Activated CD8-positive, alpha-beta T cell treated with anti-CD3 and anti-CD28 coated beads for 36 hours (primary cell): ENCODE results near the gene TSC22D1. TPM values are rescaled to one million over a fixed set of nuclear protein-coding genes. Genes with fewer than 3 reads are reported as not detected.
"Not testable (repeated sequence)": the region's sequence is repeated elsewhere in the genome, so short reads cannot be mapped to it uniquely, and the experiment has no call there.

ENCODE experiments used
- ATAC-seq: fragments of 200-7000 bp; cut with Tn5 transposase; one replicate; pipeline ENCODE4 v1.10.0; 2021; ENCODE audit warnings: mild to moderate bottlenecking, moderate library complexity
- CTCF ChIA-PET: fragments of 350-600 bp; sonication (Branson Sonifier 250); formaldehyde crosslinking; loops from one replicate; lab custom pipeline; 2021; ENCODE audit warnings: antibody characterized with exemption; lab: Charles Lee
- POLR2A ChIA-PET: fragments of 350-600 bp; sonication (Branson Sonifier 250); formaldehyde crosslinking; loops from one replicate; lab custom pipeline; 2021; ENCODE audit warnings: antibody characterized with exemption; lab: Charles Lee
- DNase-seq: peaks from one replicate; pipeline ENCODE4 v3.0.0-alpha.2; 2020
- H3K27ac Mint-ChIP-seq: one replicate; pipeline ENCODE4 v1.8.0; 2021; ENCODE audit warnings: mild to moderate bottlenecking, mixed read lengths
- H3K27me3 Mint-ChIP-seq: one replicate; pipeline ENCODE4 v1.8.0; 2021; ENCODE audit warnings: mixed read lengths
- H3K36me3 Mint-ChIP-seq: one replicate; pipeline ENCODE4 v1.8.0; 2021; ENCODE audit warnings: low read depth, mixed read lengths
- H3K4me1 Mint-ChIP-seq: one replicate; pipeline ENCODE4 v1.8.0; 2021; ENCODE audit warnings: low read depth, mixed read lengths
- H3K4me3 Mint-ChIP-seq: one replicate; pipeline ENCODE4 v1.8.0; 2021; ENCODE audit warnings: mild to moderate bottlenecking, moderate library complexity, mixed read lengths
- H3K9me3 Mint-ChIP-seq: one replicate; pipeline ENCODE4 v1.8.0; 2021; ENCODE audit warnings: mixed read lengths
- intact Hi-C: fragments of 100-400 bp; cut with micrococcal nuclease; formaldehyde crosslinking; loops from one replicate; pipeline ENCODE4 v1.10.0; 2022
- total RNA-seq, 2 experiments: library from RNA; stranded (reverse); gene quantifications; one replicate each; pipeline ENCODE4 v1.2.3, GENCODE V29; 2021
- TF ChIP-seq, protein P1 (sequence below): fragments of 200-600 bp; IDR thresholded peaks from one replicate; pipeline ENCODE4 v1.8.0; 2022; ENCODE audit warnings: antibody characterized with exemption, mild to moderate bottlenecking

The TSC22D1 gene
- total RNA-seq, 2 experiments from 2014 or later, result 7.6 to 9.6 TPM

DNA sequence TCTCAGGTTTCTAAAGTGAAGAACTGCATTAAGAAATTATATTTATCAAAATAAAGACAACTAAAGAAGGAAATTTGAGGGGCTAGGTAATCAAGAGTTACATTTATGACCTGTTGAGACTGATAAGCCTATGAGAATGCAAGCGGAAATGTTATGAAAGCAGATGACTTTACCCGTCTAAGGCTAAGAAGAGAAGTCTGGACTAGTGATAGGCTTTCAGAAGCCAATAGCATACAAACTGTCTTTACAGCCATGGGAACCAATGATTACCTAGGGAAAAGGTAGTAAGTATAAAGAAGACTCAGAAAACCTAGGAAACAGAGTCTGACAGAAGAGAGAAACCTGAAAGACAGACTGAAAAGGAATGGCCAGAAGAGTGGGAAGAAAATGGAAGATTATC, 11.2 kb downstream of the TSC22D1 start:
- CTCF ChIA-PET, result interaction anchor here (2.6 kb wide), 1 partner anchor 10 kb away, joined by 13 read pairs; the partner anchor contains the start of gene TSC22D1
- ATAC-seq (no peak), DNase-seq (no peak)
- POLR2A ChIA-PET, result no interaction called here
- H3K27me3 Mint-ChIP-seq, result no peaks in the 10 kb centered on the region
- intact Hi-C loops, result no loop called here
- H3K27ac Mint-ChIP-seq, result no peak overlapping the region
- no peaks in the 10 kb centered on the region for H3K9me3 Mint-ChIP-seq
- TF ChIP-seq, protein P1, sequence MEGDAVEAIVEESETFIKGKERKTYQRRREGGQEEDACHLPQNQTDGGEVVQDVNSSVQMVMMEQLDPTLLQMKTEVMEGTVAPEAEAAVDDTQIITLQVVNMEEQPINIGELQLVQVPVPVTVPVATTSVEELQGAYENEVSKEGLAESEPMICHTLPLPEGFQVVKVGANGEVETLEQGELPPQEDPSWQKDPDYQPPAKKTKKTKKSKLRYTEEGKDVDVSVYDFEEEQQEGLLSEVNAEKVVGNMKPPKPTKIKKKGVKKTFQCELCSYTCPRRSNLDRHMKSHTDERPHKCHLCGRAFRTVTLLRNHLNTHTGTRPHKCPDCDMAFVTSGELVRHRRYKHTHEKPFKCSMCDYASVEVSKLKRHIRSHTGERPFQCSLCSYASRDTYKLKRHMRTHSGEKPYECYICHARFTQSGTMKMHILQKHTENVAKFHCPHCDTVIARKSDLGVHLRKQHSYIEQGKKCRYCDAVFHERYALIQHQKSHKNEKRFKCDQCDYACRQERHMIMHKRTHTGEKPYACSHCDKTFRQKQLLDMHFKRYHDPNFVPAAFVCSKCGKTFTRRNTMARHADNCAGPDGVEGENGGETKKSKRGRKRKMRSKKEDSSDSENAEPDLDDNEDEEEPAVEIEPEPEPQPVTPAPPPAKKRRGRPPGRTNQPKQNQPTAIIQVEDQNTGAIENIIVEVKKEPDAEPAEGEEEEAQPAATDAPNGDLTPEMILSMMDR, result no peak
- H3K4me3 Mint-ChIP-seq, result no peak overlapping the region
- H3K4me1 Mint-ChIP-seq, result peaks cover 37% of the 10 kb centered on the region
- H3K36me3 Mint-ChIP-seq, result no peaks in the 10 kb centered on the region

DNA sequence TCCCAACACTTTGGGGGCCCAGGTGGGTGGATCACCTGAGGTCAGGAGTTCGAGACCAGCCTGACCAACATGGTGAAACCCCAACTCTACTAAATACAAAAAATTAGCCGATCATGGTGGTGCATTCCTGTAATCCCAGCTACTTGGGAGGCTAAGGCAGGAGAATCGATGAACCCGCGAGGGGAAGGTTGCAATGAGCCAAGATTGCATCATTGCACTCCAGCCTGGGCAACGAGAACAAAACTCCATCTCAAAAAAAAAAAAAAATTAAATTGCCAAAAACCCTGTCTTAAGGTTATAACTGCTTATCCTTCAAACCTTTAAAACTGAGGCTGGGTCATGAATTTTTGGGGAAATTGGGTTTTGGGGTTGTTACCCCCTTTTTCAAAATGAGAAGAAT, 13.3 kb downstream of the TSC22D1 start:
- DNase-seq, POLR2A ChIA-PET, ATAC-seq, H3K9me3 Mint-ChIP-seq, H3K27me3 Mint-ChIP-seq, H3K4me3 Mint-ChIP-seq, H3K27ac Mint-ChIP-seq, H3K36me3 Mint-ChIP-seq, CTCF ChIA-PET, intact Hi-C loops: not testable (repeated sequence)
- peaks cover 20% of the 10 kb centered on the region for H3K4me1 Mint-ChIP-seq

DNA sequence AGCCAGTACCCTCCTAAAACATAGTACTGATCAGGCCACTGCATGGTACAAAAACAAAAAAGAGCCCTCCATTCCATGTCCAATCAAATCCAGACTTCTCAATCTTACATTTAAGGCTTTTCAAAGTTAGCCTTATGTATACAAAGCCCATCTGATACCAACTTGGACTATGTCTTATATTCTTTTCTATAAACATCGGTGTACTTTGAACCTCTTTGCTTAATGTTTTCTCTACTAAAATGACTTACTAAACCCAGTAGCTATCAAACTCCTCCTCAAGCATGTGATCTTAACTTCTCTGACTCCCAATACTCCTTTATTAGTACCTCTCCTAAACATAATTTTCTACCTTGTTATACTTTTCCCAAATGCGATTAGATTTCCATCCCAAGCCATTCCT, 14.8 kb downstream of the TSC22D1 start:
- ChIA-PET CTCF (no interaction called here), POLR2A (interaction anchor here (0.6 kb wide), 1 partner anchor 19 kb away, joined by 3 read pairs; no protein-coding TSS in a partner anchor)
- H3K4me3 Mint-ChIP-seq, result no peak overlapping the region
- ATAC-seq (no peak), DNase-seq (no peak)
- no peaks in the 10 kb centered on the region for H3K36me3 Mint-ChIP-seq
- H3K27ac Mint-ChIP-seq, result no peak overlapping the region
- intact Hi-C loops, result no loop called here
- TF ChIP-seq, protein P1, result no peak
- H3K9me3 Mint-ChIP-seq, result no peaks in the 10 kb centered on the region
- no peaks in the 10 kb centered on the region for H3K27me3 Mint-ChIP-seq
- peaks cover 7% of the 10 kb centered on the region for H3K4me1 Mint-ChIP-seq

DNA sequence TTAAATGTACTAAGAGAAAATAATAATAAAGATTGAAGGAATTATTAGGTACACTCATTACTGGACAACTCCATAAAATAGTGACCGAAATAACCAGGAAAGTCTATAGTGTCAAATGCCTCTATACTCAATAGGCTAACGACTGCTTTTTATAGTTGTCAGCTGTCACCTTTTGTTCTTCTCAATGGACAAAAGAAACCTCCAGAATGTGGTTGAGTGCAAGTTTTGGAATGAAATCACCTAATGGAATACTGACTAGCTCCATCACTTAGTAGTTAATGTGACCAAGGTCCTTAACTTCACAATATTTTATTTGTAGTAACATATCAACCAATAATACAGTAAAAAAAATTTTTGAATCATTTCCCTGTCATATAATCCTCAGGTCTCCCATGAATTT, 18.1 kb downstream of the TSC22D1 start:
- Mint-ChIP-seq H3K36me3 (no peaks in the 10 kb centered on the region), H3K4me3 (no peak overlapping the region), H3K9me3 (no peaks in the 10 kb centered on the region), H3K4me1 (no peaks in the 10 kb centered on the region), H3K27me3 (no peaks in the 10 kb centered on the region), H3K27ac (no peak overlapping the region)
- CTCF ChIA-PET, result no interaction called here
- intact Hi-C loops, result no loop called here
- POLR2A ChIA-PET, result interaction anchor here (1.2 kb wide), 1 partner anchor 18 kb away, joined by 3 read pairs; the partner anchor contains the start of gene TSC22D1
- DNase-seq (no peak), ATAC-seq (no peak)
- TF ChIP-seq, protein P1, result no peak

DNA sequence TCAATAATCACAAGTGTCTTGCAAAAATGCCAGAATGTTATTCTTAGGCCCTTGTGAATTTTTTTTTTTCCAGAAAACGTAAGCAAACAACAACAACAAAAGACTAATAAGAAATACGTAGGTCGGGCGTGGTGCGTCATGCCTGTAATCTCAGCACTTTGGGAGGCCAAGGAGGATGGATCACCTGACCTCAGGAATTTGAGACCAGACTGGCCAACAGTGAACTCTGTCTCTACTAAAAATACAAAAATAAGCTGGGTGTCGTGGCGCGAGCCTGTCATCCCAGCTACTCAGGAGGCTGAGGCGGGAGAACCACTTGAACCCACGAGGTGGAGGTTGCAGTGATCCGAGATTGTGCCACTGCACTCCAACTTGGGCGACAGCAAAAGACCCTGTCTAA, 20.9 kb downstream of the TSC22D1 start:
- no peaks in the 10 kb centered on the region for H3K9me3 Mint-ChIP-seq
- no peaks in the 10 kb centered on the region for H3K4me1 Mint-ChIP-seq
- no peaks in the 10 kb centered on the region for H3K36me3 Mint-ChIP-seq
- ATAC-seq, result no peak
- TF ChIP-seq, protein P1, result no peak
- DNase-seq, result no peak
- ChIA-PET CTCF (interaction anchor here (1.0 kb wide), 1 partner anchor 72 kb away, joined by 3 read pairs; no protein-coding TSS in a partner anchor), POLR2A (interaction anchor here (0.5 kb wide), 1 partner anchor 17 kb away, joined by 4 read pairs; no protein-coding TSS in a partner anchor)
- intact Hi-C loops, result no loop called here
- no peaks in the 10 kb centered on the region for H3K27me3 Mint-ChIP-seq
- no peak overlapping the region for H3K4me3 Mint-ChIP-seq
- H3K27ac Mint-ChIP-seq, result no peak overlapping the region
